ENCODE measurements around the gene GTF3C5. TPM values are rescaled to one million over a fixed set of nuclear protein-coding genes. Genes with fewer than 3 reads are reported as not detected.

The GTF3C5 gene
- total and polyA plus RNA-seq, 9 of the 15 experiments (the other 6 are each of a cell fraction or from before 2014, with no cell fraction given): 3.8 to 118 (median 83.7) TPM

- TF ChIP-seq KLF10 (CRISPR knock-in tag; IDR thresholded peaks at IDR 0.05): no peak
- no peak for TF ChIP-seq SIRT6 (IDR thresholded peaks at IDR 0.05; ENCODE audit: low read depth, low read length)
- no peak for TF ChIP-seq MEF2A (IDR thresholded peaks at IDR 0.05; ENCODE audit: control insufficient read depth, low read depth, low read length)
- no peak for TF ChIP-seq KDM2B (CRISPR knock-in tag; IDR thresholded peaks at IDR 0.05)
These were observed 45.3 kb upstream of the GTF3C5 start (continued) for GRCh38 chr9:132985489-132985888.

GRCh38 chr9:132986114-132986513 is 44.7 kb upstream of the GTF3C5 start:
- FAIRE-seq: no peak
- H3K79me2 ChIP-seq (ENCODE audit: control insufficient read depth, insufficient read depth, low read length): peaks cover 63% of the 10 kb centered on the region
- H4K20me1 ChIP-seq (replicated peaks; ENCODE audit: control insufficient read depth, insufficient read depth, low read length): no peaks in the 10 kb centered on the region
- no peak overlapping the region for H2AFZ ChIP-seq (ENCODE audit: low read depth, low read length)
- H3K9me3 ChIP-seq (replicated peaks; ENCODE audit: control insufficient read depth, insufficient read depth, low read depth, low read length): no peaks in the 10 kb centered on the region
- CTCF ChIA-PET (ENCODE audit: low intra/inter-chr PET ratio): no interaction called here
- in situ Hi-C loops (cut with MboI) (no loop called here), intact Hi-C loops (cut with micrococcal nuclease) (no loop called here)
- POLR2A ChIA-PET: interaction anchor here (2.2 kb wide), 1 partner anchor 8 kb away, joined by 12 read pairs; no protein-coding TSS in a partner anchor
- DNase-seq (ENCODE audit: extremely low read depth in 1 of 4, low spot score in 3 of 4): no peak
- H3K27ac ChIP-seq (ENCODE audit: extremely low read depth, low read depth, low read length): no peak overlapping the region; the same call in 2 of the 3 replicates
- peaks cover 43 to 84% of the 10 kb centered on the region in 2 experiments for H3K4me1 ChIP-seq (replicated peaks in 1 of 2; ENCODE audit: control insufficient read depth in 2 of 2, insufficient read depth in 2 of 2, low read length in 2 of 2)
- H3K9ac ChIP-seq (ENCODE audit: insufficient read depth in 1 of 2, low read depth in 2 of 2, low read length in 2 of 2): peak overlapping the region in 1 of 2 experiments; percentile 66; a peak in 1 of 4 replicates
- no peak overlapping the region for H3K4me2 ChIP-seq (ENCODE audit: insufficient read depth, low read length)
- 82% methylated on average over 13 of the region's 13 CpGs for WGBS (ENCODE audit: insufficient coverage, low coverage, missing lambda C conversion rate)
- TF ChIP-seq ATF3 (IDR thresholded peaks at IDR 0.05) (peak; percentile 47), ATF3 (CRISPR knock-in tag; conservative IDR thresholded peaks at IDR 0.05) (no peak), THRB (CRISPR knock-in tag; conservative IDR thresholded peaks at IDR 0.05) (no peak), FOS (IDR thresholded peaks at IDR 0.05; ENCODE audit: extremely low read depth, insufficient read length) (no peak), ZBTB2 (IDR thresholded peaks at IDR 0.05) (no peak)
- no peaks in the 10 kb centered on the region for H3K27me3 ChIP-seq (ENCODE audit: control insufficient read depth in 2 of 2, insufficient read depth in 2 of 2, low read length in 2 of 2)
- ATAC-seq: no peak
- peaks cover 69% of the 10 kb centered on the region for H3K36me3 ChIP-seq (ENCODE audit: control insufficient read depth, insufficient read depth, low read length)
- H3K9me1 ChIP-seq (ENCODE audit: control insufficient read depth, insufficient read depth, low read length): peaks cover 4% of the 10 kb centered on the region
- H3K4me3 ChIP-seq: no peak overlapping the region
- BruUV-seq (replicated peaks): no TSS peak
